SU-DHL-6 (cell line): ENCODE results near the gene MRPL55.

Experiments used
- CTCF ChIP-seq: fragments of 200-600 bp; sonication (generic); IDR thresholded peaks from one replicate; pipeline ENCODE4 v1.5.1; 2017; ENCODE audit warnings: antibody characterized with exemption, mild to moderate bottlenecking, low read length, moderate library complexity; ENCODE audit not compliant: insufficient read depth, poor library complexity, severe bottlenecking
- EZH2phosphoT487 ChIP-seq: fragments of 200-600 bp; sonication (generic), shearing (Covaris generic); conservative IDR thresholded peaks from 2 replicates; pipeline ENCODE4 v1.6.1; 2018; ENCODE audit warnings: mild to moderate bottlenecking, antibody characterized with exemption, low read length, moderate library complexity, mixed read lengths

- TF ChIP-seq CTCF: no peak
- TF ChIP-seq EZH2phosphoT487: no peak
Observed at GRCh38 chr1:228146417-228147150, 37.5 kb upstream of the MRPL55 start.
